CD4-positive, alpha-beta T cell treated with Interleukin-15 for 1 hour (primary cell): Measurements from ENCODE around the gene PRR7.

Source experiments
- DNase-seq: peaks from one replicate; pipeline ENCODE4 v3.0.0-alpha.2; 2020

PRR7 gene

GRCh38 chr5:177500685-177501522 lies 54.3 kb downstream of the PRR7 start:
- DNase-seq: peak; percentile 80

- DNase-seq: no peak
Measured at GRCh38 chr5:177501874-177502678, 55.5 kb downstream of the PRR7 start.

- no peak for DNase-seq
Measured at GRCh38 chr5:177502886-177503285, 56.3 kb downstream of the PRR7 start.

GRCh38 chr5:177503351-177504085 lies 56.9 kb downstream of the PRR7 start:
- DNase-seq: no peak

- DNase-seq: no peak
Measured at GRCh38 chr5:177504086-177505056, 57.8 kb downstream of the PRR7 start.

- no peak for DNase-seq
Measured at GRCh38 chr5:177505075-177505474, 58.5 kb downstream of the PRR7 start.
